Neural crest cell (in vitro differentiated cells): ENCODE data around the gene SLC43A2. TPM values are rescaled to one million over a fixed set of nuclear protein-coding genes. Genes with fewer than 3 reads are reported as not detected.

Experiments used
- DNase-seq: peaks from one replicate; pipeline ENCODE4 v3.0.0; 2021; ENCODE audit warnings: low read depth, mixed read lengths, low spot score
- H3K27ac Mint-ChIP-seq: one replicate; pipeline ENCODE4 v1.8.0; 2021; ENCODE audit warnings: mild to moderate bottlenecking, mixed read lengths; ENCODE audit not compliant: unreplicated experiment
- H3K27me3 Mint-ChIP-seq: 2 replicates; pipeline ENCODE4 v1.8.0; 2021; ENCODE audit warnings: low read depth, mild to moderate bottlenecking, mixed read lengths
- H3K36me3 Mint-ChIP-seq: 2 replicates; pipeline ENCODE4 v1.8.0; 2021; ENCODE audit warnings: low read depth, mild to moderate bottlenecking, mixed read lengths
- H3K4me1 Mint-ChIP-seq: 2 replicates; pipeline ENCODE4 v1.8.0; 2021; ENCODE audit warnings: mixed read lengths
- H3K4me3 Mint-ChIP-seq: one replicate; pipeline ENCODE4 v1.8.0; 2021; ENCODE audit warnings: mild to moderate bottlenecking, mixed read lengths
- H3K9me3 Mint-ChIP-seq: 2 replicates; pipeline ENCODE4 v1.8.0; 2021; ENCODE audit warnings: mixed read lengths
- total RNA-seq: library from RNA; stranded (reverse); gene quantifications from 2 replicates; pipeline ENCODE4 v1.2.1, GENCODE V29; 2021
- TF ChIP-seq, protein P1 (sequence below): fragments of 200-600 bp; sonication (generic); conservative IDR thresholded peaks from 2 replicates; pipeline ENCODE4 v1.5.0; 2021; ENCODE audit warnings: antibody characterized with exemption, mild to moderate bottlenecking

Gene SLC43A2
- total RNA-seq, 1 donor from 2014 or later, result 13.9 TPM

GRCh38 chr17:1560858-1561355 is 67.7 kb downstream of the SLC43A2 start:
- Mint-ChIP-seq H3K9me3 (no peaks in the 10 kb centered on the region), H3K27me3 (peaks cover 6% of the 10 kb centered on the region), H3K36me3 (no peaks in the 10 kb centered on the region), H3K4me3 (peak overlapping the region; percentile 90), H3K4me1 (peaks cover 49% of the 10 kb centered on the region), H3K27ac (peak overlapping the region; percentile 88)
- TF ChIP-seq, protein P1, sequence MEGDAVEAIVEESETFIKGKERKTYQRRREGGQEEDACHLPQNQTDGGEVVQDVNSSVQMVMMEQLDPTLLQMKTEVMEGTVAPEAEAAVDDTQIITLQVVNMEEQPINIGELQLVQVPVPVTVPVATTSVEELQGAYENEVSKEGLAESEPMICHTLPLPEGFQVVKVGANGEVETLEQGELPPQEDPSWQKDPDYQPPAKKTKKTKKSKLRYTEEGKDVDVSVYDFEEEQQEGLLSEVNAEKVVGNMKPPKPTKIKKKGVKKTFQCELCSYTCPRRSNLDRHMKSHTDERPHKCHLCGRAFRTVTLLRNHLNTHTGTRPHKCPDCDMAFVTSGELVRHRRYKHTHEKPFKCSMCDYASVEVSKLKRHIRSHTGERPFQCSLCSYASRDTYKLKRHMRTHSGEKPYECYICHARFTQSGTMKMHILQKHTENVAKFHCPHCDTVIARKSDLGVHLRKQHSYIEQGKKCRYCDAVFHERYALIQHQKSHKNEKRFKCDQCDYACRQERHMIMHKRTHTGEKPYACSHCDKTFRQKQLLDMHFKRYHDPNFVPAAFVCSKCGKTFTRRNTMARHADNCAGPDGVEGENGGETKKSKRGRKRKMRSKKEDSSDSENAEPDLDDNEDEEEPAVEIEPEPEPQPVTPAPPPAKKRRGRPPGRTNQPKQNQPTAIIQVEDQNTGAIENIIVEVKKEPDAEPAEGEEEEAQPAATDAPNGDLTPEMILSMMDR, result no peak
- DNase-seq, result no peak

DNA sequence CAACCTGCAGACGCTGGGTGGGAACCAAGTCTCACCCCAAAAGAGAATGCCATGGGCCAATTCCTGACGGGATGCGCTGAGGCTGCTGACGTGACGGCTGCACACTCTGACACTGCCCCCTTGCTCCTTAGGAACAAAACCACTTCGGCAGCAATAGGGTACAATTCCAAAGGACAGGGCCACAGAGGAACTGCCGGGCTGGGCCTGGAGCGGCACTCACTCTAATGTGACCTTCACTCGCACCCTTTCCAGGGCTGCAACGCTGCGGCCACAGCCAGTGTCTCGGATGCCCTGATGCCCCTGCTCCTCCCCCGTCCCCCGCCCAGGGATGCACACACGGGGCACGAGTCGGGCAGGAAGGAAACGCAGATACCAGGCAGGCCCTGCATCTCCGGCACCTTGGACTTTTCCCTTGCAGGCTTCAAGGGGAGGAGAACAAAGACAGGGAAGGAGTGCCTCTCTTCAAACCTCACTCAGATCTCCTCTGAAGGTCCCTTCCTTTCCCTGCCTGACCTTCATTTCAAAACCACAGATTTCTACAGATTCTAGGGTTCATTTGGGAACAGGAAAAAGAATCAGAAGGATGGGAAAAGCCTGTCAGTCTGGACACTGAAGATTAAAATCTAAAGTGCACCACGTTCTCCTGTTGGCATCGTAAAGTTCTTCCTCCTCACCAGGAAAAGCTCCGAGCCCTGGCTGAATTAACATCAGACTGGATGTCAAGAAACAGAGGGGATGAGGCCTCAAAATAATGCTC is 68.4 kb downstream of the SLC43A2 start:
- peak overlapping the region; percentile 90 for H3K4me3 Mint-ChIP-seq
- TF ChIP-seq, protein P1, result no peak
- no peak for DNase-seq
- no peaks in the 10 kb centered on the region for H3K9me3 Mint-ChIP-seq
- H3K27ac Mint-ChIP-seq, result peak overlapping the region; percentile 92
- peaks cover 49% of the 10 kb centered on the region for H3K4me1 Mint-ChIP-seq
- peaks cover 6% of the 10 kb centered on the region for H3K27me3 Mint-ChIP-seq
- H3K36me3 Mint-ChIP-seq, result no peaks in the 10 kb centered on the region

DNA sequence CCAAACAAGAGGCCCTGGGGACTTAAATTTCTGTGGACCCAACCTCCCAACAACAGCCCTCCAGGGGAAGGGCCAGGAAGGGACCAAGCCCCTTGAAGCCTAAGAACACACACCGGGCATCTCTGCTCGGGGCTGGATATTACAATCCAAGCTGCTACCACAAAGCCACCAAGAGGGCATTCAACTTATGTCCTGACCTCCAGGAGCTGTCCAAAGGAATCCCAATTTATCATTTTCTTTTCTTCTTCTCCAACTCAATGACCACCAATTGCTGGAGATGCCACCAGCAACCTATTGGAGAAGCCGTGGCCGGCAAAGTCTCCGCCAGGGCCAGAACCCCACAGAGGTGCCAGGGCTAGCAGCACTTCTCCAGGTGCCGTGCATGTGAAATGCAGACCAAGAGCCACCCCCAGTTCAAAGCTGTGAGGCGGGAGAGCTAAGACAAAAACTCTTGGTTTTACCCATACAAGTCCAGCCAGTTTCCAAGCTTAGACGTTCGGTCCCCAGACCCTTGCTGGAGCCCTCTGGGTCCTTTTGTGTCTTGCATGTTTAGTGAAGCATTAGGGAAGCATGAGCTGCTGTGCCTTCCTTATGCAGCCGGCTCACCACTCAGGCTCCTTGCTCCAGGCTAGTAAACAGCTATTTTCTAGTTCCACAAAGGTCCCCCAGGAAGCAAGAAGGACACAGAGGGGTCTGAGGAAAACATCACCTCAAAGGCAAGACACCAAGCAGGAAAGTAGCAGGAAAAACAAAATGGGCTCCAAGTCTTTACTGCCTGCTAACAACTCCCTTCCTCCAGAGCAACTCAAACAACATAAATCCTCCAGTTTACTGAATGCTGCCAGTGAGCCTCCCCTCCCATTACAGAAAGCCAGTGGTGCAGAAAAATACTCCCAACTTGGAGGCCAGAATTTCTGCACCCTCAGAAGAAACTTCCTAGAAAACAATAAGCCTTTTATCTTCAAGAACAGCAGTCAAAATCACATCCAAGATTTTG is 69.3 kb downstream of the SLC43A2 start:
- TF ChIP-seq, protein P1, result no peak
- no peaks in the 10 kb centered on the region for H3K9me3 Mint-ChIP-seq
- peaks cover 6% of the 10 kb centered on the region for H3K27me3 Mint-ChIP-seq
- no peak for DNase-seq
- no peaks in the 10 kb centered on the region for H3K36me3 Mint-ChIP-seq
- H3K4me3 Mint-ChIP-seq, result peak overlapping the region; percentile 90
- peaks cover 49% of the 10 kb centered on the region for H3K4me1 Mint-ChIP-seq
- peak overlapping the region; percentile 92 for H3K27ac Mint-ChIP-seq

- peaks cover 43% of the 10 kb centered on the region for H3K4me1 Mint-ChIP-seq
- H3K27me3 Mint-ChIP-seq, result no peaks in the 10 kb centered on the region
- H3K27ac Mint-ChIP-seq, result no peak overlapping the region
- no peak for DNase-seq
- no peaks in the 10 kb centered on the region for H3K9me3 Mint-ChIP-seq
- no peaks in the 10 kb centered on the region for H3K36me3 Mint-ChIP-seq
- H3K4me3 Mint-ChIP-seq, result no peak overlapping the region
- TF ChIP-seq, protein P1, result no peak
Observed at GRCh38 chr17:1558401-1558800, 70.2 kb downstream of the SLC43A2 start.

DNA sequence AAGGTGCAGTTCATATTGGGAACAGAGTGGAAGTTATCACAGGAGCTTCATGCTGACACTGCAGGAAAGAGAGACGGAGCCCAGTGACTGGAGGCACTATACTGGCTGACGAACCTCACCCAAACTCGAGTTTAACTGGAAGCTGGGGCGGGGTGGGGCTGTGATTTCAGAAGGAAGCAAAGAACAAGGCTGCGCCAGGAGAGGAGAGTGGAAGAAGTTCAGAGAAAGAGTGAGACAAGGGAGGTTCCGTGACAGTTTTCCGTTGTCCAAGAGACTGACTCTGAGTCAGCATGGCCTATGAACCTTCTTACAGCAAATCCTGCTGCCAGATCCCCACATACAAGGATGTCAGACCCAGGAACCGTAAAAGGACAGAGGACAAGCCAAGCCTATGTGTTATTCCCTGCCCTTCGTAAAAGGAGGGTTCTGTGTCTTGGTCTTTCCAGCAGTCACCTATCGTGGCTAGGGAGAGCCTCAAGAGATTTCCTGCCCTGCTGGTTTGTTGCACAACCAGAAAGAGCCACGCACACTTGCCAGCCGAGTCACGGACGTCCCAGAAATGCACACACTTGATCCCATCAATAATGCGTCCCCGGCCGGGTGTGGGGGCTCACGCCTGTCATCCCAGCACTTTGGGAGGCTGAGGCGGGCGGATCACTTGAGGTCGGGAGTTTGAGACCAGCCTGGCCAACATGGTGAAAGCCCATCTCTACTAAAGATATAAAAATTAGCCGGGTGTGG is 71.1 kb downstream of the SLC43A2 start:
- no peaks in the 10 kb centered on the region for H3K27me3 Mint-ChIP-seq
- TF ChIP-seq, protein P1, result no peak
- H3K27ac Mint-ChIP-seq, result no peak overlapping the region
- H3K36me3 Mint-ChIP-seq, result no peaks in the 10 kb centered on the region
- no peaks in the 10 kb centered on the region for H3K9me3 Mint-ChIP-seq
- H3K4me3 Mint-ChIP-seq, result peak overlapping the region; percentile 41
- peaks cover 43% of the 10 kb centered on the region for H3K4me1 Mint-ChIP-seq
- DNase-seq, result no peak
